Loucy (cell line): Measurements from ENCODE around the gene ADGRG1.

Experiments used
- H2AFZ ChIP-seq: fragments of 200-600 bp; sonication (generic); 2 replicates; pipeline ENCODE4 v1.6.0; 2016; ENCODE audit warnings: antibody characterized with exemption, mild to moderate bottlenecking, low read length, moderate library complexity
- H3F3A ChIP-seq: fragments of 200-600 bp; 2 replicates; pipeline ENCODE4 v1.6.0; 2016; ENCODE audit warnings: antibody characterized with exemption, low read depth, mild to moderate bottlenecking
- H3K27me3 ChIP-seq: fragments of 200-600 bp; sonication (generic); 2 replicates; pipeline ENCODE4 v1.6.1; 2014; ENCODE audit warnings: low read length, mild to moderate bottlenecking; ENCODE audit not compliant: insufficient read depth, poor library complexity, severe bottlenecking
- H3K36me3 ChIP-seq: fragments of 200-600 bp; sonication (generic); 2 replicates; pipeline ENCODE4 v1.6.1; 2016; ENCODE audit warnings: low read length; ENCODE audit not compliant: insufficient read depth
- H3K4me1 ChIP-seq: fragments of 200-600 bp; sonication (generic); 2 replicates; pipeline ENCODE4 v1.5.1; 2014; ENCODE audit warnings: low read length, mild to moderate bottlenecking; ENCODE audit not compliant: insufficient read depth, poor library complexity, severe bottlenecking
- H3K4me2 ChIP-seq: fragments of 200-600 bp; sonication (generic); 2 replicates; pipeline ENCODE4 v1.6.0; 2014; ENCODE audit warnings: antibody characterized with exemption, low read length, low read depth, mild to moderate bottlenecking; ENCODE audit not compliant: poor library complexity, severe bottlenecking
- H3K4me3 ChIP-seq: fragments of 200-600 bp; sonication (generic); 2 replicates; pipeline ENCODE4 v1.5.1; 2014; ENCODE audit warnings: low read length, mild to moderate bottlenecking, mixed read lengths; ENCODE audit not compliant: poor library complexity, severe bottlenecking
- H3K79me2 ChIP-seq: fragments of 200-600 bp; sonication (generic); 2 replicates; pipeline ENCODE4 v1.6.1; 2014; ENCODE audit warnings: low read length; ENCODE audit not compliant: insufficient read depth
- H3K9ac ChIP-seq: fragments of 200-600 bp; sonication (generic); 2 replicates; pipeline ENCODE4 v1.6.0; 2014; ENCODE audit warnings: mild to moderate bottlenecking, low read depth, low read length, moderate library complexity; ENCODE audit not compliant: poor library complexity, severe bottlenecking
- H3K9me2 ChIP-seq: fragments of 200-600 bp; sonication (generic); replicated peaks from 2 replicates; pipeline ENCODE4 v1.6.1; 2016; ENCODE audit warnings: low read depth, low read length, mixed read lengths
- H3K9me3 ChIP-seq: fragments of 200-600 bp; sonication (generic); 2 replicates; pipeline ENCODE4 v1.6.1; 2014; ENCODE audit warnings: mild to moderate bottlenecking, antibody characterized with exemption, low read length, low read depth; ENCODE audit not compliant: insufficient read depth
- H4K20me1 ChIP-seq: fragments of 200-600 bp; sonication (generic); 2 replicates; pipeline ENCODE4 v1.6.0; 2014; ENCODE audit warnings: antibody characterized with exemption, low read length, mild to moderate bottlenecking; ENCODE audit not compliant: insufficient read depth, poor library complexity, severe bottlenecking
- CTCF ChIP-seq: fragments of 200-600 bp; sonication (generic); conservative IDR thresholded peaks from 2 replicates; pipeline ENCODE4 v1.5.1; 2014; ENCODE audit warnings: mild to moderate bottlenecking, antibody characterized with exemption, low read length
- EZH2phosphoT487 ChIP-seq: fragments of 200-600 bp; IDR thresholded peaks from 2 replicates; pipeline ENCODE4 v1.6.1; 2018; ENCODE audit warnings: antibody characterized with exemption, mild to moderate bottlenecking, moderate library complexity, borderline replicate concordance

The ADGRG1 gene

GRCh38 chr16:57613514-57613913 is 14.9 kb upstream of the ADGRG1 start:
- no peaks in the 10 kb centered on the region for H3F3A ChIP-seq
- H3K4me3 ChIP-seq: no peak overlapping the region
- no peak overlapping the region for H3K4me2 ChIP-seq
- H3K36me3 ChIP-seq: no peaks in the 10 kb centered on the region
- H3K9ac ChIP-seq: no peak overlapping the region
- no peaks in the 10 kb centered on the region for H3K27me3 ChIP-seq
- H2AFZ ChIP-seq: no peak overlapping the region
- H3K9me2 ChIP-seq: no peaks in the 10 kb centered on the region
- no peaks in the 10 kb centered on the region for H3K9me3 ChIP-seq
- no peak for TF ChIP-seq EZH2phosphoT487
- no peak for TF ChIP-seq CTCF
- H4K20me1 ChIP-seq: no peaks in the 10 kb centered on the region
- peaks cover 26% of the 10 kb centered on the region for H3K4me1 ChIP-seq
- H3K79me2 ChIP-seq: no peaks in the 10 kb centered on the region

- TF ChIP-seq CTCF (no peak), EZH2phosphoT487 (no peak)
- Histone ChIP-seq H2AFZ (no peak overlapping the region), H3K36me3 (no peaks in the 10 kb centered on the region), H3K27me3 (no peaks in the 10 kb centered on the region), H3K9me3 (no peaks in the 10 kb centered on the region), H4K20me1 (no peaks in the 10 kb centered on the region), H3F3A (no peaks in the 10 kb centered on the region), H3K79me2 (no peaks in the 10 kb centered on the region), H3K9me2 (no peaks in the 10 kb centered on the region), H3K4me3 (no peak overlapping the region), H3K9ac (peak overlapping the region; percentile 45), H3K4me1 (peaks cover 16% of the 10 kb centered on the region), H3K4me2 (no peak overlapping the region)
Observed at GRCh38 chr16:57614536-57614935, 13.9 kb upstream of the ADGRG1 start.

- no peak overlapping the region for H3K4me3 ChIP-seq
- TF ChIP-seq EZH2phosphoT487 (no peak), CTCF (no peak)
- H2AFZ ChIP-seq: no peak overlapping the region
- no peak overlapping the region for H3K4me2 ChIP-seq
- no peaks in the 10 kb centered on the region for H3K9me3 ChIP-seq
- no peaks in the 10 kb centered on the region for H4K20me1 ChIP-seq
- peak overlapping the region; percentile 45 for H3K9ac ChIP-seq
- no peaks in the 10 kb centered on the region for H3K79me2 ChIP-seq
- H3K27me3 ChIP-seq: no peaks in the 10 kb centered on the region
- no peaks in the 10 kb centered on the region for H3K36me3 ChIP-seq
- H3F3A ChIP-seq: no peaks in the 10 kb centered on the region
- no peaks in the 10 kb centered on the region for H3K9me2 ChIP-seq
- peaks cover 12% of the 10 kb centered on the region for H3K4me1 ChIP-seq
Observed at GRCh38 chr16:57614944-57615343, 13.5 kb upstream of the ADGRG1 start.
